ENCODE results near the gene PGLYRP2. TPM values are rescaled to one million over a fixed set of nuclear protein-coding genes. Genes with fewer than 3 reads are reported as not detected.

The PGLYRP2 gene
- total RNA-seq, 4 donors from 2014 or later = not detected

DNA sequence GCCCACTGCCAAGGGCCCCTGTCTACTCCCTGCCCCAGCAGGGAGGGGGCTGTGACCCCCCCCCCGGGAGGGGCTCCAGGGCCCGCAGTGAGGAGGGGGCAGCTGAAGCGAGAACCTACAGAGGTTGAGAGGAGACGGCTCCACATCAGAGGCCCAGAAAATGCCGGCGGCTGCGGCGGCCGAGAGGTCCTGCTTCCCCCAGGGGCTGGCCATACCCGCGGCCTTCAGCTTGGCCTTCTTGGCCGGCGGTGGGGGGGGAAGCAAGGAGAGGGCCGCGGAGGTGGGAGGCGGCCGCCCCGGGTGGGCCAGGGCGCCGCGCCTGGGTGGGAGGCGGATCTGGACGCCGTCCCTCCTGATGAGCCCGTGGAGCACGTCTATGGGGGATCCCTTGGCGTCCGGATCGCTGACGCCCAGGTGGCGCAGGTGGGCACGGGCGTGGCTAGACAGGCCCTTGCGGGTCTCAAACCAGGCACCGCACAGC, 51.3 kb downstream of the PGLYRP2 start:
- TF ChIP-seq, protein P1, sequence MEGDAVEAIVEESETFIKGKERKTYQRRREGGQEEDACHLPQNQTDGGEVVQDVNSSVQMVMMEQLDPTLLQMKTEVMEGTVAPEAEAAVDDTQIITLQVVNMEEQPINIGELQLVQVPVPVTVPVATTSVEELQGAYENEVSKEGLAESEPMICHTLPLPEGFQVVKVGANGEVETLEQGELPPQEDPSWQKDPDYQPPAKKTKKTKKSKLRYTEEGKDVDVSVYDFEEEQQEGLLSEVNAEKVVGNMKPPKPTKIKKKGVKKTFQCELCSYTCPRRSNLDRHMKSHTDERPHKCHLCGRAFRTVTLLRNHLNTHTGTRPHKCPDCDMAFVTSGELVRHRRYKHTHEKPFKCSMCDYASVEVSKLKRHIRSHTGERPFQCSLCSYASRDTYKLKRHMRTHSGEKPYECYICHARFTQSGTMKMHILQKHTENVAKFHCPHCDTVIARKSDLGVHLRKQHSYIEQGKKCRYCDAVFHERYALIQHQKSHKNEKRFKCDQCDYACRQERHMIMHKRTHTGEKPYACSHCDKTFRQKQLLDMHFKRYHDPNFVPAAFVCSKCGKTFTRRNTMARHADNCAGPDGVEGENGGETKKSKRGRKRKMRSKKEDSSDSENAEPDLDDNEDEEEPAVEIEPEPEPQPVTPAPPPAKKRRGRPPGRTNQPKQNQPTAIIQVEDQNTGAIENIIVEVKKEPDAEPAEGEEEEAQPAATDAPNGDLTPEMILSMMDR (IDR thresholded peaks at IDR 0.05; ENCODE audit: low read depth) = no peak

DNA sequence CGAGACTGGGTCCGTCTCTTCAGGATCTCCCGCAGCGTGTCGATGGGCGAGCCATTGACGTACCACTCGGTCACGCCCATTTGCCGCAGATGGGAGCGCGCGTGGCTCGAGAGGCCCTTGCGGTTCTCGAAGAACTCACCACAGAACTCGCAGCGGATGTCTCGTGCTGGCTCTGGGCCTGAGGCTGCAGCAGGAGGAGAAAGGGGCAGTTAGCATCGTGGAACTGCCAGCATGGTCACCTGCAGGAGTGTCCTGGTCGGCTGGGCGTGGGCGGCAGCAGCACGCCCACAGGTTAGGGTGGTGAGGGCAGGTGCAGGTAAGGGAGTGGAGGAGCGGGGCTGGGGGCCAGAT, 52.0 kb downstream of the PGLYRP2 start:
- TF ChIP-seq, protein P1 (IDR thresholded peaks at IDR 0.05; ENCODE audit: low read depth) = no peak

DNA sequence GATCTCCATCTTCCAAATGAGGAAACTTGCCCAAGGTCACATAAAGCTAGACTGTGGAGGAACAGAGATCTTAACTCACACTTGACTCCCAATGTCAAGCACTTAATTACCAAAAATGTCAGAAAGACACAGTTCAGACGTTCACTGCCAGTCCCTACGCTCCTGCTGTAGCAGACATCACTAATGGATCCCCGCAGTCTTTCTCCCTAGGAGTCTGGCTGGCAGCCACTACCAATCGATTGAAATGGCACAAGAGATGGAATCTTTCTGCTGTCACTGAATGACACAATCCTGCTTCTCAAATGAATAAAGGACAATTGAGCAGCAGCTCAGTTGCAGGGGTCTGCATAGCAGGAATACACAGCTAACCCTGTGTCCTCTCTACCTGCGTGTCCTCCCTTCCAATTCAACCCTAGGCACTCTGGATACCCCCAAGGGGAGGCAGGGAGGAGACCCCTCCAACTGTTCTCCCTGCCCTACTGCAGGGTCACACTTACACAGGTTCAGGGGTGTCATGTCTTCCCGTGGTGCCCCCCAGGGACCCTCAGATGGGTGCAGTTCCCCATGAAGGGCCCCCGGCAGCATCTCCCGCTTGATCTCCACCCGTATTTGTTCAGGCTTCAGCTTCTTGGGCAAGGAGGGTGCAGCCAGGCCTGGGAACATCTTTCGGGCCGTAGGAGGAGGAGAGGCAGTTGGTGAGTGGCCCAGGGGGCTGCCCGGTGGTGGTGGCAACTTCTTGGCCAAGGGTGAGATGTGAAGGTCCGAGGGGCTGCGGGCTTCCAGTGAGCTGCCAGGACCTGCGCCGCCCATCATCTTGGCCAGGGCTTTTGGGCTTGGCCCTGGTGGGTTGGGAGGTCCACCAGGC, 52.6 kb downstream of the PGLYRP2 start:
- TF ChIP-seq, protein P1 (IDR thresholded peaks at IDR 0.05; ENCODE audit: low read depth) = no peak

DNA sequence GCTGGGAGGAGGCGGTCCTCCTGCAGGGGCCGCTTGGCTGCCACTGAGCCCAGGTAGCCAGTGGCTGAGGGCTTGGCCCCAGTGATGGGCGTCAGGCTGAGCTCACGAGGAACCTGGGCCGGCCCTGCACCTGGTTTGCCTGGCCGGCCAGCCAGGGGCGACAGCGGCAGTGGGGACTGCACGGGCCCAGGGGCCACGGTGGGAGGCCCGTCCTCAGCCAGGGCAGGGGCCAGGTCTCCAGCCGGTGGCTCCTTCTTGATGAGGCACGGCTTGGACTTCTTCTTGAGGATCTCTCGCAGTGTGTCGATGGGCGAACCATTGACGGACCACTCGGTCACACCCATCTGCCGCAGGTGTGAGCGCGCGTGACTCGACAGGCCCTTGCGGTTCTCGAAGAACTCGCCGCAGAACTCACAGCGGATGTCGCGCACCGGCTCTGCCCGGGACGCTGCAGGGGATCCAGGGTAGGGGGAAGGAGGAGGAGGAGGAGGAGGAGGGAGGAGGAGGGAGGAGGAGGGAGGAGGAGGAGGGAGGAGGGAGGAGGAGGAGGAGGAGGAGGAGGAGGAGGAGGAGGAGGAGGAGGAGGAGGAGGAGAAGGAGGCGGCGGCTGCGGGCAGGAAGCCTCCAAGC, 53.9 kb downstream of the PGLYRP2 start:
- TF ChIP-seq, protein P1 (IDR thresholded peaks at IDR 0.05; ENCODE audit: low read depth) = no peak

DNA sequence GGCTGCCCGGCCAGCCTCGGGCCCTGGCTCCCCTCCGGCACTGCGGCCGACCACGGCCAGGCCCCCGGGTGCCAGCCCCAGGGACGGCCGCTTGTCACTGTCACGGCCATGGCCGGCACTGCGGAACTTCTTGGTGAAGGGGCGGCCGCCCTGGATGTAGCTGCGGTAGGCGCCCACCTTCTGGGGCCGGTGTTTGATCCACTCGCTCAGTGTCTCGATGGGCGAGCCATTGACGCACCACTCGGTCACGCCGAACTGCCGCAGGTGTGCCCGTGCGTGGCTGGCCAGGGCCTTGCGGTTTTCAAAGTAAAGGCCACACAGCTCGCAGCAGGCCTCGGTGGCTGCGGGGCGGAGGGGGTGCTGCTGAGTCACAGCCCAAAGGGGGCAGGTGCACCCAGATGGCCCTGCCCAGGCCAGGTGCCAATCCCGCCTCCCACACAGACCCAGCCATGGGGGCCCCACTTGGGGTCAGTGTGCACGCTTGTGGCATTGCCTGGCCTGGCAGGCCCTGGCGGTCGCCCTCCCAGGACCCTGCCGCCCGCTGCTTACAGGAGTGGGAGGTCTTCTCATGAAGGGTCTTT, 54.5 kb downstream of the PGLYRP2 start:
- TF ChIP-seq, protein P1 (IDR thresholded peaks at IDR 0.05; ENCODE audit: low read depth) = no peak

DNA sequence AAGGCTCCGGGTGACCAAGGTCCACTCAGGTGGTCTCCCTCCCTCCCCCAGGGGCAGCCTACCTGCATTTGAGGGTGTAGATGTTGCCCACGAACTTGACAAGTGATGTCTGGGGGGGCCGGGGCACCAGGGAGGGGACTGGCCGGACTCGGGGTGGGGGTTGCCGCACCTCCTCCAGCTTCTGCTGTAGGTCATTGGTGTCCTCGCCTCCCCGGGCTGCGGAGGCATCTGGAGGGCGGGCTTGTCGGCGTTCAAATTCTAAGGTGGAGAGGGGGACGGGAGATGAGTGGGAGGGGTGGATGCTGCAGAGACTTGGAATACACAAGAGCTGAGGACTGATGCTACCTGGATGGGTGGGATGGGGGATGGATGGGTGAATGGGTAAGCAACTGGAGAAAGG, 55.2 kb downstream of the PGLYRP2 start:
- TF ChIP-seq, protein P1 (IDR thresholded peaks at IDR 0.05; ENCODE audit: low read depth) = no peak

DNA sequence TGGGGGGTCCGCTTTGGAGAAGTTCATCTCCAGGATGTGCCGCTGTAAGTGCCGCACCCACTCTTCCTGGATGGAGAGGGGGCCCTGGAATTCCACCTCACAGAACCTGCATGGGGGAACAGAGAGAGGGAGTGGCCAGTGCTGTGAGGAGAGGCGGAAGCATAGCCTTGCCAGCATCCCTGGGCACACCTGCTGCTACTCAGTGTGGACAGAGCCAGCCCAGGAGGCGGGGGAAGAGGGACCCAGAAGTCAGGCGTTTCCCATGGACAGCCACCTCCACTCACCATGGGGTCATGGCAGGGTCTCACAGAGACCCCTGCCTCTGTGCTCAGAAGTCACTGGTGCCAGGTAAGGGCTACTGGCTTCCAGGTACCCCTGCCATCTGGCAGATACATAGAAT, 56.2 kb downstream of the PGLYRP2 start:
- TF ChIP-seq, protein P1 (IDR thresholded peaks at IDR 0.05; ENCODE audit: low read depth) = no peak
